GM12875 (cell line): ENCODE results near the gene SINHCAF.

Source experiments
- H3K4me3 ChIP-seq: one replicate; pipeline ENCODE4 v1.5.1; 2011; ENCODE audit warnings: low read depth, low read length, control low read depth
- CTCF ChIP-seq: IDR thresholded peaks from 2 replicates; pipeline ENCODE4 v1.5.1; 2011; ENCODE audit warnings: low read depth, mild to moderate bottlenecking, control low read depth, inconsistent platforms, low read length, moderate library complexity, borderline replicate concordance; ENCODE audit not compliant: insufficient read depth

SINHCAF gene

GRCh38 chr12:31233061-31233730 lies 92.8 kb downstream of the SINHCAF start:
- H3K4me3 ChIP-seq = no peak overlapping the region
- no peak for TF ChIP-seq CTCF

GRCh38 chr12:31232361-31232965 lies 93.5 kb downstream of the SINHCAF start:
- no peak overlapping the region for H3K4me3 ChIP-seq
- TF ChIP-seq CTCF = no peak

GRCh38 chr12:31231611-31232360 lies 94.2 kb downstream of the SINHCAF start:
- no peak overlapping the region for H3K4me3 ChIP-seq
- TF ChIP-seq CTCF = no peak
